GM18526 (cell line): ENCODE measurements around the gene PFKM.

Experiments used
- POLR2A ChIP-seq: IDR thresholded peaks from 3 replicates; pipeline ENCODE4 v1.6.1; 2011; ENCODE audit not compliant: insufficient read length; ENCODE audit errors: extremely low read depth

PFKM gene

DNA sequence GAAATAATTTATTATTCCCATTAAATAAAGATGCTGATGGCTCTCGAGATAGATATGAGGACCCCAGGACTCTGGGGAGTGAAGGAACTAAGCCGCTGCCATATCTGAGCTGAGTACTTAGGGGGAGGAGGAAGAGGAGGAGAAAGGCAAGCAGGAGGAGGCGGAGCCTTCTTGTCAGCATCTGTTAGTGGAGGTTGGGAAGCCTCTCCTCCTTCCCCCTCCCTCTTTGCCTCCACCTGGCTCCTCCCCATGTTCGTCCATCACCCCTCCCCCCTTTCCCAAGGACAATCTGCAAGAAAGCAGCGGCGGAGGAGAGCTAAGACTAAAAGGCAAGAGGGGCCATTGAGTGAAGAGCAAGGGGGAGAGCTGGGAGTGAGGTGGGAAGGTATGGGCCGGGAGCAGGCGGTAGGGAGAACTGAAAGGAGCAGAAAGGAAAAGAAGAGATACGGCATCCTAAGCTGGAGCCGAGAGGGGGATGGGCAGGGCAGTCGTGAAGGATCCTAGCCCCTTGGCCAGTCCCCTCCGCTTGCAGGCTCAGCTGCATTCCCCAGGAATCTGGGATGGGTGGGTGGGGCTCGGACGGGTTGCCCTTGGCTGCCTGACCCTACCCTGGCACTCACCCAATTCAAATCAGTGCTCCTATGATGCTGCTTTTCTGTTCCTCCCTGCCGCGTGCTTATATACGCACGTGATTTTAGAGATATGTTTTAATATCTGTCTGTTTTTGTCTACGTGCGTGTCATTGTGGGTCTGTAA is at the start of gene PFKM:
TSS of gene PFKM (plus strand) at position 287 of the 756 bp plus-strand sequence. CDS start 3,411 bp downstream, outside the sequence.
- TF ChIP-seq POLR2A = peak; percentile 37

- no peak for TF ChIP-seq POLR2A
These were observed 49.1 kb upstream of the PFKM start for GRCh38 chr12:48070033-48070432.

- TF ChIP-seq POLR2A = no peak
These were observed 48.4 kb upstream of the PFKM start for GRCh38 chr12:48070731-48071130.

- no peak for TF ChIP-seq POLR2A
These were observed 47.4 kb upstream of the PFKM start for GRCh38 chr12:48071808-48072207.

- no peak for TF ChIP-seq POLR2A
These were observed 46.9 kb upstream of the PFKM start for GRCh38 chr12:48072266-48072665.

DNA sequence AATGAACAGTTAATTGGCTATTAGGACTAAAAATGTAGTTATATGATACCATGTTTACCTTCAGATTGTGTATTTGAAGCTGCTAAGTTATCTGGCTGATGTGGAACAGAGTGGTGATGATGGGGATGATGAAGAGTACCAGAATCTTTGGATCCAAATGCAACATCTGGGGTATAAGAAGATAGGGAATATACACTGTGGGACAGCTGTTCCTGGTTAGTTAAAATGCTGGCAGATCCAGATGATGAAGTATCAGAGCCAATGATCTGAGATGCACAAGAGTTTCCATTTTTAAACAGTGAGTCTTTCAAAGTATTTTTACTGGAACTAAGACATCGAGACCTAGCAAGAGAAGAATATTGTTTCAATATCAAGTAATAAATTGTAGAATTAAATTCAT is 44.9 kb upstream of the PFKM start:
- TF ChIP-seq POLR2A = no peak

DNA sequence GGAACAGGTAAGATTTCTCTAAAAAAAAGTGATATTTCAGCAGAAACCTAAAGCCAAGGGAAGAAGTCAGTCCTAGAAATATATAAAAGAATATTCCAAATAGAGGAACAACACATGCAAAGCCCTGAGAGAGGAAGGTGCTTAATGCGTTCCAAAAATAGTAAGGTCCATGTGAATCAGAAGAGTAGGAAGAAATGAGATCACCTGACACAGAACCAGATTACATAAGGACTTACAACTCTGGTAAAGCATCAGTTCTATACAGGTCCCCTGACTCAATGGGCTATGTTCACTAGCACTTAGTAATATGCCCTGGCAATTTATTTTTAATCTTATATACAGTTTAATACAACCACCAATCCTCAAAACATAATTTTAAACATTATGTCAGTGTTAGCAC is 43.3 kb upstream of the PFKM start:
- no peak for TF ChIP-seq POLR2A

DNA sequence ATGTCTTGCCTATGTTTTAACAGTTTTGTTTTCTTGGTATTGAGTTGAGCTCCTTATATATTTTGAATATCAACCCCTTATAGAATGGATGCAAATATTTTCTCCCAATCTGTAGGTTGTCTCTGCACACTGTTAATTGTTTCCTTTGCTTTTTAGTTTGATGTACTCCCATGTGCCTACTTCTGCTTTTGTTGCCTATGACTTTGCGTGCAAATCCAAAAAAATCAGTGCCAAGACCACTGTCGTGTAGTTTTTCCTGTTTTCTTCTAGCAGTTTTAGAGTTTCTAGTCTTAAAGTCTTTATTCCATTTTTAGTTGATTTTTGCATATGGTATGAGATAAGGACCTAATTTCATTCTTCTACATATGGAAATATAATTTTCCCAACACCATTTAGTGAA is 42.1 kb upstream of the PFKM start:
- TF ChIP-seq POLR2A = no peak

DNA sequence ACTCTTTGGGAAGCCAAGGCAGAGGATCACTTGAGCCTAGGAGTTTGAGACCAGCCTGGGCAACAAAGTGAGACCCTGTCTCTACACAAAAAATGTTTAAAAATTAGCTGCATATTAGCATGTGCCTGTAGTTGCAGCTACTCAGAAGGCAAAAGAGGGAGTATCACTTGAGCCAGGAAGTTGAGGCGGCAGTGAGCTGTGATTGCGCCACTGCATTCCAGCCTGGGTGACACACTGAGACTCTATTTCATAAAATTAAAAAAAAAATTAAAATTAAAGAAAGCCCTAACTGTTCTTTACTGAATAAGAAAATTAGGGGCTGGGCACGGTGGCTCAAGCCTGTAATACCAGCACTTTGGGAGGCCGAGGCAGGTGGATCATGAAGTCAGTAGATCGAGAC is 40.3 kb upstream of the PFKM start:
- TF ChIP-seq POLR2A = no peak

DNA sequence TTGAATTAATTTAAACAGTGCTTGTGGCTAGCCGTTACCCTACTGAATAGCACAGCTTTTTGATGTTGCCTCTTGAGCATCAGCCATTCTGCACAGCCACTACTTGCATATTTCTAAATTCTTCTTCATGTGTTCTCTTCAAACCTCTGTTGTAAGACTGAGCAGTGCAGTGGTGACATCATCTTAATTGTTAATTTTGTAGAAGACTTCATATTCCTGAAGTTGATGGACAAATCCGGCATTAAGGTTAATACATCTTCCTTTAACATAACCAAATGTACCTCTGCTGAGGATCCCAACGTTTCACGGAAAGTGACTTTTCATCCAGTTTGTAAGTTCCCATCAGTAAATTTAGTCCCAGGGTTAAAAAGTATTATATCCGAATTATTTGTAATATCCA is 38.9 kb upstream of the PFKM start:
- TF ChIP-seq POLR2A = no peak

- no peak for TF ChIP-seq POLR2A
These were observed 38.3 kb upstream of the PFKM start for GRCh38 chr12:48080821-48081220.

DNA sequence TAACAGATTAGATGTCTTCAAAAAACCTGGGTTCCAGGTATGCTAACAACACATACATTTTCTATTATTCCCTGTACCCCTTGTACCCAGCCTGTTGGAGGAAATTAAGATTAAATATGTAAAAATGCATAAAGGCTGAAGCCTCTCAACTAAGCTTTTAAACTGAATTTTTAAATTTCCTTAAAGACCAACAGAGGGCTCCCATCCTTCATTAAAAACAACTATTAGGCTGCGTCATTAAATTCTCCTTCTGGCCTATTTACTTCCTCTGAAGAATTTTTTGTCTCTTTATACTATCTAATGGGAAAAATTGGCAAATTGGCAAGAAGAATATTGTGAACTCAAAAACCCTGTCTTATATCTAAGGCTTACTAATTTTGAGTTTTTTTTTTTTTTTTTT is 35.1 kb upstream of the PFKM start:
- TF ChIP-seq POLR2A = no peak

DNA sequence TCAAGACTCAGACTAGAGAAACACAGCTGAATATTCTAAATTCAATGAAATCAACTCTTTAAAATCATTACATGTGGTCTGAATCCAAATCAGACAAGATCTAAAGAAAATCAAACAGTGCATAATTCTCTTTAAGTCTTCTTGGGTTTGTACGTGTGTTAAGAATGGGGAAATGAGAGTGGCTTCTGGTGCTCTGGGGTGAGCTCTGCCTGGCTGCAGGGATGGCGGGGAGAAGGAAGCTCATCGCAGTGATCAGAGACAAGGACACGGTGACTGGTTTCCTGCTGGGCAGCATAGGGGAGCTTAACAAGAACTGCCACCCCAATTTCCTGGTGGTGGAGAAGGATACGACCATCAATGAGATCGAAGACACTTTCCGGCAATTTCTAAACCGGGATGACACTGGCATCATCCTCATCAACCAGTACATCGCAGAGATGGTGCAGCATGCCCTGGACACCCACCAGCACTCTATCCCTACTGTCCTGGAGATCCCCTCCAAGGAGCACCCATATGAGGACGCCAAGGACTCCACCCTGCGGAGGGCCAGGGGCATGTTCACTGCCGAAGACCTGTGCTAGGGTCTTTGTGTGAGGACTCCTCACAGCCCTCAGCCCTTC is 34.2 kb upstream of the PFKM start:
- no peak for TF ChIP-seq POLR2A

DNA sequence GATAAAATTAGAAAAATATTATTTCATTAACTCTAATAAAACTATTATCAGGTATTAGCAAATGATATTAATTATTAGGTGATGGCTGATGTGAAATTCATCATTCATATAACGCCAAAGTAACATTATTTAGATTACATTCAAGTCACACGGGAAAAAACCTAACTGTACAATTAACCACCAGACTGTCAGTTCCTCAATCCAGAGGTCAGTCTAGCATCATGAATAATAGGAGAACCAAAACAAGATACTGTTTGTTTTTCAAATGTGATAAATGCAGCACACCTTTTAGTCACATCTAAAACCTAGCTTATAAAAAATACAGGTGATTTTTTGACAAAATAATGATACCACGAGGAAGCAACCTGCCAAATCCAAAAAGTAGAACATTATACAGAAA is 32.8 kb upstream of the PFKM start:
- TF ChIP-seq POLR2A = no peak

- no peak for TF ChIP-seq POLR2A
These were observed 26.6 kb upstream of the PFKM start for GRCh38 chr12:48092611-48093010.

DNA sequence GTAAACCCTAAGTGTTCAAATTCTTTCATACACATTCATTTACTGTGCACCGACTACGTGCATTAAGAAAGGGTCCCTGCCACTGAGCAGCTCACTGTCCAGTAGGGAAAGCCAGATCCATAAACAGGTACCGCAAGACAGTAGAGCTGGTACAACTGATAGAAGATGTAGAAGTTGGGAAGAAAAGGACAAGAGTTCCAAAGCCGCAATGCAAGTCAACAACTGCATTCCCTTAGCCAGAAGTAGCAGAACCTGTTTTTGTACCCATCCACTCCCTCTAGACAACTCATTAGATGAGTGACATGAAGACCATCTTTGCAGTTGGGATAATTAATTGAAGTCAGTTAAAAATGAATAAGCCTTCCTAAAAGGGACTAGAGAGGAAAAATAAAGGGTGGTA is 14.6 kb upstream of the PFKM start:
- no peak for TF ChIP-seq POLR2A
